Stimulated activated CD8-positive, alpha-beta memory T cell treated with anti-CD3 and anti-CD28 coated beads, Interleukin-12 subunit alpha, Interleukin-12 subunit beta, amount 100 ng/mL, for 4 hours (primary cell): Measurements from ENCODE around the gene PIK3AP1.

Experiments used
- DNase-seq: peaks from one replicate; pipeline ENCODE4 v3.0.0-alpha.2; 2020; ENCODE audit warnings: low read depth

PIK3AP1 gene

GRCh38 chr10:96641396-96642295 is 78.7 kb downstream of the PIK3AP1 start:
- no peak for DNase-seq

GRCh38 chr10:96639899-96640298 is 80.4 kb downstream of the PIK3AP1 start:
- no peak for DNase-seq

GRCh38 chr10:96638696-96639095 is 81.6 kb downstream of the PIK3AP1 start:
- no peak for DNase-seq

- DNase-seq: no peak
These were observed 82.2 kb downstream of the PIK3AP1 start for GRCh38 chr10:96638120-96638519.

- DNase-seq: no peak
These were observed 82.6 kb downstream of the PIK3AP1 start for GRCh38 chr10:96637709-96638108.

GRCh38 chr10:96636551-96636950 is 83.8 kb downstream of the PIK3AP1 start:
- no peak for DNase-seq

- no peak for DNase-seq
These were observed 87.2 kb downstream of the PIK3AP1 start for GRCh38 chr10:96632974-96633710.

GRCh38 chr10:96627292-96627691 is 93.0 kb downstream of the PIK3AP1 start:
- DNase-seq: no peak

GRCh38 chr10:96626795-96627194 is 93.5 kb downstream of the PIK3AP1 start:
- no peak for DNase-seq

- no peak for DNase-seq
These were observed 95.1 kb downstream of the PIK3AP1 start for GRCh38 chr10:96625173-96625572.

GRCh38 chr10:96622013-96622787 is 98.1 kb downstream of the PIK3AP1 start:
- DNase-seq: no peak

GRCh38 chr10:96619796-96620773 is 100.2 kb downstream of the PIK3AP1 start:
- DNase-seq: no peak

GRCh38 chr10:96619120-96619519 is 101.2 kb downstream of the PIK3AP1 start:
- DNase-seq: no peak

GRCh38 chr10:96618653-96619052 is 101.7 kb downstream of the PIK3AP1 start:
- no peak for DNase-seq

GRCh38 chr10:96616961-96617360 is 103.4 kb downstream of the PIK3AP1 start:
- no peak for DNase-seq

- no peak for DNase-seq
These were observed 105.8 kb downstream of the PIK3AP1 start for GRCh38 chr10:96614515-96614914.

- no peak for DNase-seq
These were observed 106.7 kb downstream of the PIK3AP1 start for GRCh38 chr10:96613576-96613975.

- no peak for DNase-seq
These were observed 108.1 kb downstream of the PIK3AP1 start for GRCh38 chr10:96612055-96612830.

GRCh38 chr10:96610817-96611216 is 109.5 kb downstream of the PIK3AP1 start:
- no peak for DNase-seq

GRCh38 chr10:96609510-96609909 is 110.8 kb downstream of the PIK3AP1 start:
- DNase-seq: no peak
